ENCODE results near the gene MTMR6.

Gene MTMR6

DNA sequence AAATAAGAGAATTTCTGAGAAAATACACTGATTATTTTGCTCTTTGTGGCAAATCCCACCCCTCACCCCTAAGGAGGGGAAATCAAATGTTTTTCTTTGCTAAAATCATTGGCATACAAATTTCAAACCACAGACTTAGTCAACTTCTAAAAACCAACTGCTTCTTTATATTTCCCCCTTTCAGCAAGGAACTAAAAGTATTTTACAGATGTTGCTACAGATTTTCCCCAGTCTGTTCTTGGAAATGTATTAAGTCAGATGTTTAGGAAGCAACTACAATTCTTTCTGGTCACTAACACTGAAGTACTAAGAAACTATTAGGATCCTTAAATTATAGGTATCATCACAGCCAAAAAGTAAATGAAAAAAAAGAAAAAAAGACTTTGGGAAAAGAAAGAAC is 6.9 kb downstream of the MTMR6 start:
- Histone ChIP-seq H3K27me3 (ENCODE audit: control insufficient read depth, insufficient read depth, low read length) (no peaks in the 10 kb centered on the region), H3K4me3 (ENCODE audit: low read length) (no peak overlapping the region), H3K36me3 (ENCODE audit: control insufficient read depth, insufficient read depth, low read length) (no peaks in the 10 kb centered on the region), H3K9me3 (ENCODE audit: control insufficient read depth, insufficient read depth, low read length) (no peaks in the 10 kb centered on the region), H3K4me1 (ENCODE audit: control insufficient read depth, insufficient read depth, low read length) (no peaks in the 10 kb centered on the region), H3K27ac (ENCODE audit: low read length) (no peak overlapping the region)
- DNase-seq (ENCODE audit: low read depth, low spot score), result no peak

DNA sequence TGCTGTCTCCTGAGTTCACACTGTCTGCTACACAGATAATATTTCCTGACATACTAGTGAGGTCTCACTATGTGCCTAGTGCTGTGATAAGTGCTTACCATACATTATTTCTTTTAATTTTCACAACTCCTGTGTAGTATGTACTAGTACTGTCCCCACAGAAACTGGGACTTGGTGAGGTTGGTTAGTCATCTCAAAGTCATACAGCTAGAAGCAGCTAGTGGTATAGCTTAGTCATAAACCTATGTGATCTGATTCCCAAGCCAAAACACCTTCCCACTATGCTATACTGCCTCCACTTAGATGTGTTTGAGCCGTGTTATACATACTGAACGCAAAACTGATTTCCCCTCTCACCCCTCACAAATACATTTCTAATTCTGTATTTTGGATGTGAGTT is 10.5 kb downstream of the MTMR6 start:
- Histone ChIP-seq H3K4me3 (ENCODE audit: low read length) (no peak overlapping the region), H3K4me1 (ENCODE audit: control insufficient read depth, insufficient read depth, low read length) (no peaks in the 10 kb centered on the region), H3K27ac (ENCODE audit: low read length) (no peak overlapping the region), H3K27me3 (ENCODE audit: control insufficient read depth, insufficient read depth, low read length) (no peaks in the 10 kb centered on the region), H3K9me3 (ENCODE audit: control insufficient read depth, insufficient read depth, low read length) (no peaks in the 10 kb centered on the region), H3K36me3 (ENCODE audit: control insufficient read depth, insufficient read depth, low read length) (no peaks in the 10 kb centered on the region)
- WGBS (ENCODE audit: insufficient coverage, insufficient read length), result no CpG with 5 or more reads among the region's 2 CpGs
- DNase-seq (ENCODE audit: low read depth, low spot score), result no peak

DNA sequence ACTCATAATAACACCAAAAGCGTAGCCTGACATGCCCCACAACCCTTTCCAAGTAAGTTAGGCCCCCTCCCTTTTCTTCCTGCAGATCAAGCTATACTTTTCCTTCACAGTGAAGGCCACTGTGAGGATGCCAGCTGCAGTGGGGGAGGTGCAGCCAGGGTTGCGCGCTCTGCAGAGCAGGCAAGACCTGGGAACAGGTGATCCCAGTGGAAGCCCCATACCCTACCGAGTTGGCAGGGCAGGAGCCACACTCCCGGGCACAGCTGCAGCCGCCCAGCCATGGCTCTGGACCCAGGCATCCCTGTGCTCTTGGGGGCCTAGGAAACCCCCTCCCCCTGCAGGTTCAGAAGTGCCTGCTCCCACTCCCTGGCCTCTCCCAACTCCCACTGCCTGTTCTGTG is 18.7 kb downstream of the MTMR6 start:
- no peaks in the 10 kb centered on the region for H3K27me3 ChIP-seq (ENCODE audit: control insufficient read depth, insufficient read depth, low read length)
- no peak overlapping the region for H3K4me3 ChIP-seq (ENCODE audit: low read length)
- H3K9me3 ChIP-seq (ENCODE audit: control insufficient read depth, insufficient read depth, low read length), result no peaks in the 10 kb centered on the region
- no peak overlapping the region for H3K27ac ChIP-seq (ENCODE audit: low read length)
- H3K4me1 ChIP-seq (ENCODE audit: control insufficient read depth, insufficient read depth, low read length), result peaks cover 2% of the 10 kb centered on the region; the same call in 1 of the 2 replicates
- 0 out of 2 replicates have a peak, but pooled peaks cover 3% of the 10 kb centered on the region for H3K36me3 ChIP-seq (ENCODE audit: control insufficient read depth, insufficient read depth, low read length)
- DNase-seq (ENCODE audit: low read depth, low spot score), result no peak
- no CpG with 5 or more reads among the region's 6 CpGs for WGBS (ENCODE audit: insufficient coverage, insufficient read length)

DNA sequence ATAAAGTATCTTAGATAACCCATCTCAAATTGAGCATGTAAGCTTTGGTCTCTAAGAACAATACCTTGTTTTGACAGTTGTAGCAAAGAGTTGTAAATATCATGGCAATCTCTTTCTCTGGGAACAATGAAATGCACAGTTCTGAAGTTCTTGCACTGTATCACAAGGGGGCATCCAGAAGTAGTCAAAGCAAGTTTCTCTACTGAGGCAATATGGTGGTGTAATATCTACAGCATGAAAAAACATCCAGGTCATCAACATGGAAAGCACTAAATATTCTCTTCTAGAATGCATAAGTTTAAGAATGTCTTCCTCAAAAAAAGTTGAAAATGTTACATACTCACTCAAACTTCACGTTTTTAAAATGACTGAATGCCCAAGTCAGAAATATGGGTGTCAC is 19.6 kb downstream of the MTMR6 start:
- H3K4me1 ChIP-seq (ENCODE audit: control insufficient read depth, insufficient read depth, low read length), result peaks cover 2% of the 10 kb centered on the region; the same call in 1 of the 2 replicates
- DNase-seq (ENCODE audit: low read depth, low spot score), result no peak
- no CpG with 5 or more reads among the region's 1 CpG for WGBS (ENCODE audit: insufficient coverage, insufficient read length)

DNA sequence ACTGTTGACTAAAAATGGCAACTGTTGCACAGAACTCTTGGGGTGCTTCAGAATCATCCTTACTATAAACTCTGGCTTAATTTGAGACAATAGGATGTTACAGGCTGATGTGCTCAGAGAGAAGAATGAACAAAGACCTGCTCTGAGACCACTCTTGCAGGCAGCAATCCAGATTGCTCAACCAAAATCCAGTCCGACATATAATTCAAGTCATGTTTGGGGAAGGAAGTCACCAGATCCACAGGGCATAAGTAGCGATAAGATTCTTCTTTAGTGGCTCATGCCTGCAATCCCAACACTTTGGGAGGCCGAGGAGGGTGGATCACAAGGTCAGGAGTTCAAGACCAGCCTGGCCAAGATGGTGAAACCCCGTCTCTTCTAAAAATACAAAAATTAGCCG is 20.6 kb downstream of the MTMR6 start:
- no peaks in the 10 kb centered on the region for H3K9me3 ChIP-seq (ENCODE audit: control insufficient read depth, insufficient read depth, low read length)

More for the DNA sequence above, 19.6 kb downstream of the MTMR6 start:
- Histone ChIP-seq H3K36me3 (ENCODE audit: control insufficient read depth, insufficient read depth, low read length) (0 out of 2 replicates have a peak, but pooled peaks cover 3% of the 10 kb centered on the region), H3K27me3 (ENCODE audit: control insufficient read depth, insufficient read depth, low read length) (no peaks in the 10 kb centered on the region), H3K4me3 (ENCODE audit: low read length) (no peak overlapping the region), H3K27ac (ENCODE audit: low read length) (no peak overlapping the region), H3K9me3 (ENCODE audit: control insufficient read depth, insufficient read depth, low read length) (no peaks in the 10 kb centered on the region)

DNA sequence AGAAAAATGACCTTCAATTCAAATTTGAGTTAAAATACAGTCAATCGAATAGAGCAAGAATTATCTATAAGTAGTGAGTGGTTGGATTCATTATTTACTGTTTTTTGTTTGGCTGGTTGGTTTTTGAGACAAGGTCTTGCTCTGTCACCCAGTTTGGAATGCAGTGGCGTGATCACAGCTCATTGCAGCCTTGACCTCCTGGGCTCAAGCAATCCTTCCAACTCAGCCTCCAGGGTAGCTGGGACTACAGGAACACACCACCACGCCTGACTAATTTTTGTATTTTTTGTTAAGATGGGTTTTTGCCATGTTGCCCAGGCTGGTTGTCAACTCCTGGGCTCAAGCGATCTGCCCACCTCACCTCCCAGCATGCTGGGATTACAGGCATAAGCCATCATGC is 25.0 kb downstream of the MTMR6 start:
- no peak overlapping the region for H3K27ac ChIP-seq (ENCODE audit: low read length)
- no peak overlapping the region for H3K4me3 ChIP-seq (ENCODE audit: low read length)
- H3K27me3 ChIP-seq (ENCODE audit: control insufficient read depth, insufficient read depth, low read length), result no peaks in the 10 kb centered on the region
- no peaks in the 10 kb centered on the region for H3K9me3 ChIP-seq (ENCODE audit: control insufficient read depth, insufficient read depth, low read length)
- no peaks in the 10 kb centered on the region for H3K4me1 ChIP-seq (ENCODE audit: control insufficient read depth, insufficient read depth, low read length)
- DNase-seq (ENCODE audit: low read depth, low spot score), result no peak
- H3K36me3 ChIP-seq (ENCODE audit: control insufficient read depth, insufficient read depth, low read length), result no peaks in the 10 kb centered on the region
- no CpG with 5 or more reads among the region's 4 CpGs for whole genome bisulfite sequencing (ENCODE audit: insufficient coverage, insufficient read length)

More for the DNA sequence above, 20.6 kb downstream of the MTMR6 start:
- DNase-seq (ENCODE audit: low read depth, low spot score), result no peak
- Histone ChIP-seq H3K36me3 (ENCODE audit: control insufficient read depth, insufficient read depth, low read length) (0 out of 2 replicates have a peak, but pooled peaks cover 3% of the 10 kb centered on the region), H3K27ac (ENCODE audit: low read length) (no peak overlapping the region), H3K4me1 (ENCODE audit: control insufficient read depth, insufficient read depth, low read length) (peaks cover 2% of the 10 kb centered on the region; the same call in 1 of the 2 replicates), H3K27me3 (ENCODE audit: control insufficient read depth, insufficient read depth, low read length) (no peaks in the 10 kb centered on the region), H3K4me3 (ENCODE audit: low read length) (no peak overlapping the region)
- no CpG with 5 or more reads among the region's 5 CpGs for WGBS (ENCODE audit: insufficient coverage, insufficient read length)

DNA sequence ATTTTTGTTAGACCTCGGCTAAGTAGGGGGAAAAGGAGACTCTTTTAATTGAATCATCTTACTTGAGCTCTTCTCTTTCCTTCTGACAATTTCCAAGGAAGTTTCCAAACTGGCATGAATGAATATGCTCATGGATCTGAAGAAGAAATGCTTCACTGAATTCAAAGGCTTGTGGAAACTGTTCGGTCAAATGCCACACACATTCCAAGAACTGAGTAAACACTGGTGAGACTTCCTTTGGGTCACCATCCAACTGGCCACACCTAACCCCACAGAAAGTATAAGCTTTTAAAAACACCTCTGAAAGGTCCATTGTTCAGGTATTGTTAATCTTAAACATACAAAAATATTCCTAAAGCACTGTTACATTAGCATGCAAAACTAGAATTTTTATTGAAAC is 33.6 kb downstream of the MTMR6 start:
- H3K27me3 ChIP-seq (ENCODE audit: control insufficient read depth, insufficient read depth, low read length), result no peaks in the 10 kb centered on the region
- no peak for DNase-seq (ENCODE audit: low read depth, low spot score)
- no CpG with 5 or more reads among the region's 2 CpGs for WGBS (ENCODE audit: insufficient coverage, insufficient read length)
- no peak overlapping the region for H3K4me3 ChIP-seq (ENCODE audit: low read length)
- no peaks in the 10 kb centered on the region for H3K9me3 ChIP-seq (ENCODE audit: control insufficient read depth, insufficient read depth, low read length)
- H3K4me1 ChIP-seq (ENCODE audit: control insufficient read depth, insufficient read depth, low read length), result no peaks in the 10 kb centered on the region
- no peaks in the 10 kb centered on the region for H3K36me3 ChIP-seq (ENCODE audit: control insufficient read depth, insufficient read depth, low read length)
- H3K27ac ChIP-seq (ENCODE audit: low read length), result no peak overlapping the region

DNA sequence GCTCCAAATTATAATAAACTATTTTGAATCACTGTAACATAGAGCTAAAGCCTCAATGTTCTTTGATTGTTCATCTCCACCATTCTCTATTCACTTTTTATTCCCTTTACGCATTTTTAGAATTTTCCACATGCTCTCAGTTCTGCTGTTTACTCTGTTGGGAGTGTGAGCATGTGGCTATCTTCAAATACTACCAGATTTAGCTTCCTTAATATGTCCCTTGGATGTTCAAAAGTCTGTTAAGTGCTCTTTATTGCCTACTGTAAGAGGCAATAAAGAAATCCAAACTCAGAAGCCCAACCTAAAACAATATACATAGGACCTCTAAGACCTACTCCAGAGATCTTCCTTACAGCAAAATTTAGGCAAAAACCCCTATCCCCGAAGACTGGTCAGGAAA is 34.5 kb downstream of the MTMR6 start:
- no peaks in the 10 kb centered on the region for H3K27me3 ChIP-seq (ENCODE audit: control insufficient read depth, insufficient read depth, low read length)
- H3K36me3 ChIP-seq (ENCODE audit: control insufficient read depth, insufficient read depth, low read length), result no peaks in the 10 kb centered on the region
- WGBS (ENCODE audit: insufficient coverage, insufficient read length), result 100% methylated on average over 1 of the region's 2 CpGs
- no peak overlapping the region for H3K4me3 ChIP-seq (ENCODE audit: low read length)
- H3K27ac ChIP-seq (ENCODE audit: low read length), result no peak overlapping the region
- DNase-seq (ENCODE audit: low read depth, low spot score), result no peak
- no peaks in the 10 kb centered on the region for H3K4me1 ChIP-seq (ENCODE audit: control insufficient read depth, insufficient read depth, low read length)
- no peaks in the 10 kb centered on the region for H3K9me3 ChIP-seq (ENCODE audit: control insufficient read depth, insufficient read depth, low read length)

DNA sequence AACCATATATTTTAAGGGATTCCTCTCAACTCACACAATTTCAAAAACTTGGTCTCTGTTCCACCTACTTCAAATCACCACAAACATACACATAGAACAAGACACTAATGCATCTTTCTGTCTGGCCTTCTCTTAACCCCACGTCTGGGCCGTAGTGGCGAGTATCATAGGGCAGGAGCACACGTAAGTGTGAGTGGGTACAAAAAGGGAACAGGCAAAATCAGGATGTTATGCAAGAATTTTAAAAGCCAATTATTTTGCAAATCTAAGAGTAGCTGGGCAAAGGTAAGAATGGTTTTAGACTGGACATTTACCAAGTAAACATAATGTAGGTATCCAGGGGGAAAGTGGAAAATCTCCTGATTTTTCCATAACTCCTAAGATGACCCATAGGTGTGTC is 35.1 kb downstream of the MTMR6 start:
- DNase-seq (ENCODE audit: low read depth, low spot score), result no peak

DNA sequence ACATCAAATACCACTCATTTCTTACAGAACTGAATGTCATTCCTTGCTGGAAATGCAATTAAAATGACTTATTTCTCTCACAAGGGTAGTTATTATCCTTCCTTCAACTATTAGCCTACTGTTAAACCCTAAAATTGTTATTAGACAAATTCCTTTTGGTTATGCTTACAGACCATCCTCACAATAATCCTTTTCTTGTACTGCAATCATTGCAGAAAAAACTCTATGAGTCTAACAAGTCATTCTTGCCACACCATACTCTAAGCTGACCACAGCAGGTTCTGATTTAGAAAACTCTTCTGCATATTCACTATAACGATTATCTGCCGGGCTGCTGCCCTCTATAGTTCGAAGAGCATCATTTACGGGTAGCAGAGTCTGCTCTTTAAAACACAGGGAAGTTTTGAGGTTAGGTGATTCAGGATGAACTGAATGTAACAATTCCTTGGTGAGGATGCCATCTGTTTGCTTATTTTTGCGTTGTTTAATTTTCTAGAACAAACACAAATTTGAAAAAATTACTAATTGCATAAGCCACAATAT is 38.2 kb downstream of the MTMR6 start:
- H3K9me3 ChIP-seq (ENCODE audit: control insufficient read depth, insufficient read depth, low read length), result no peaks in the 10 kb centered on the region
- no peak overlapping the region for H3K4me3 ChIP-seq (ENCODE audit: low read length)
- H3K27ac ChIP-seq (ENCODE audit: low read length), result no peak overlapping the region
- H3K27me3 ChIP-seq (ENCODE audit: control insufficient read depth, insufficient read depth, low read length), result no peaks in the 10 kb centered on the region
- H3K4me1 ChIP-seq (ENCODE audit: control insufficient read depth, insufficient read depth, low read length), result no peaks in the 10 kb centered on the region
- WGBS (ENCODE audit: insufficient coverage, insufficient read length), result no CpG with 5 or more reads among the region's 5 CpGs
- H3K36me3 ChIP-seq (ENCODE audit: control insufficient read depth, insufficient read depth, low read length), result no peaks in the 10 kb centered on the region
- no peak for DNase-seq (ENCODE audit: low read depth, low spot score)

More for the DNA sequence above, 35.1 kb downstream of the MTMR6 start:
- H3K27me3 ChIP-seq (ENCODE audit: control insufficient read depth, insufficient read depth, low read length), result no peaks in the 10 kb centered on the region
- no peaks in the 10 kb centered on the region for H3K4me1 ChIP-seq (ENCODE audit: control insufficient read depth, insufficient read depth, low read length)
- no peaks in the 10 kb centered on the region for H3K36me3 ChIP-seq (ENCODE audit: control insufficient read depth, insufficient read depth, low read length)
- H3K4me3 ChIP-seq (ENCODE audit: low read length), result no peak overlapping the region
- H3K9me3 ChIP-seq (ENCODE audit: control insufficient read depth, insufficient read depth, low read length), result no peaks in the 10 kb centered on the region
- H3K27ac ChIP-seq (ENCODE audit: low read length), result no peak overlapping the region
- no CpG with 5 or more reads among the region's 4 CpGs for WGBS (ENCODE audit: insufficient coverage, insufficient read length)

DNA sequence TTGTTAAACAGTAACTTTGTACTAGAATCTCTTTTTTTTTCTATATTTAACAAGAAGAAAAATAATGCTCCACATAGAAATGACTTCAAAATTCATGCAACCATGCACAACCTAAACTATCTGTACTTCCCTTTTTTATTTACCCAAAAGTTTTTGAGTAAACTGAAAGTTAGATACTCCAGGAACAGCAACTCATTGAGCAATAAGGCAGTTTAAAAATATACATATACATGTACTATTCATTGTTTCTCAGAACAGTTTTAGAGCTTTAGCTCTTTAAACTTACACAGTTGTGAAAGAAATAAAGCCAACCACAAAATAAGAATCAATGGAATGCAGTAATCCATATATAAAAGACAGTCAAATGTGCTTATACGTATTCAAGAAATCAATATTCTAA is 39.2 kb downstream of the MTMR6 start:
- WGBS (ENCODE audit: insufficient coverage, insufficient read length), result no CpG with 5 or more reads among the region's 1 CpG
- Histone ChIP-seq H3K4me3 (ENCODE audit: low read length) (no peak overlapping the region), H3K4me1 (ENCODE audit: control insufficient read depth, insufficient read depth, low read length) (no peaks in the 10 kb centered on the region), H3K27me3 (ENCODE audit: control insufficient read depth, insufficient read depth, low read length) (no peaks in the 10 kb centered on the region), H3K9me3 (ENCODE audit: control insufficient read depth, insufficient read depth, low read length) (no peaks in the 10 kb centered on the region), H3K36me3 (ENCODE audit: control insufficient read depth, insufficient read depth, low read length) (no peaks in the 10 kb centered on the region), H3K27ac (ENCODE audit: low read length) (no peak overlapping the region)
- DNase-seq (ENCODE audit: low read depth, low spot score), result no peak
